Ammon's horn (tissue), 1 donor: ENCODE measurements around the gene CFAP70.
A peak's percentile ranks its signal among the peaks of the same experiment; 100 is the strongest.
"Not testable (repeated sequence)": the region's sequence is repeated elsewhere in the genome, so short reads cannot be mapped to it uniquely, and the experiment has no call there.

Experiments used
- DNase-seq: peaks from one replicate; pipeline ENCODE4 v3.0.0-alpha.2; 2016; ENCODE audit warnings: low spot score

The CFAP70 gene

GRCh38 chr10:73358331-73359279 lies at the start of gene CFAP70:
Gene CFAP70 (minus strand): TSS chr10:73358864. CDS start chr10:73354796, 4,068 bp downstream.
- peak; percentile 92 for DNase-seq

DNA sequence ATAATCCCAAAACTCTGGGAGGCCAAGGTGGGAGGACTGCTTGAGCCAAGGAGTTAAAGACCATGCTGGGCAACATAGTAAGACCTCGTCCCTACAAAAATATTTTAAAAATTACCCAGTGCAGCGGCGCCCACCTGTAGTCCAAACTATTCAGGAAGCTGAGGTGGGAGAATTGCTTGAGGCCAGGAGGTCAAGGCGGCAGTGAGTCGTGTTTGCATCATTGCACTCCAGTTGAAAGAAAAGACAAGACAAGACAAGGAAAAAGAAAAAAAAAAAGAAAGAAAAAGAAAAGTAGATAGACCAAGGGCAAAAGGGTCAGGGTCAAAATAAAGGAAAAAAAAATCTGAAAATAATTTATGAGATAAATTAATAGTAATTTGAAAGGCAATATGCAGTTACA lies 49.4 kb upstream of the CFAP70 start:
- no peak for DNase-seq

GRCh38 chr10:73407495-73407894 lies 48.8 kb upstream of the CFAP70 start:
- DNase-seq, result no peak

- DNase-seq, result no peak
Observed at GRCh38 chr10:73406846-73407245, 48.2 kb upstream of the CFAP70 start.

GRCh38 chr10:73405556-73405955 lies 46.9 kb upstream of the CFAP70 start:
- no peak for DNase-seq

DNA sequence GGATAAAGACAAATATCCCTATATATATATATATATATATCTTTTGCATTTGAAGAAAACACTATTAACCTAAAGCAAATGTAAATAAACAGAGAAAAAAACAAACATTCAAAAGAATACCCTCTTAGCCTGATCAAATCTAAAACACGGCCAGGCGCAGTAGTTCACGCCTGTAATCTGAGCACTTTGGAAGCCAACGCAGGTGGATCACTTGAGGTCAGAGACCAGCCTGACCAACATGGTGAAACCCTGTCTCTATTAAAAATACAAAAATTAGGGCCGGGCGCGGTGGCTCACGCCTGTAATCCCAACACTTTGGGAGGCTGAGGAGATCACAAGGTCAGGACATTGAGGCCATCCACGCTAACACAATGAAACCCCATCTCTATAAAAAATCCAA lies 46.0 kb upstream of the CFAP70 start:
- no peak for DNase-seq

- no peak for DNase-seq
Observed at GRCh38 chr10:73401636-73402035, 43.0 kb upstream of the CFAP70 start.

- no peak for DNase-seq
Observed at GRCh38 chr10:73399063-73399462, 40.4 kb upstream of the CFAP70 start.

GRCh38 chr10:73398024-73398423 lies 39.4 kb upstream of the CFAP70 start:
- DNase-seq, result no peak

DNA sequence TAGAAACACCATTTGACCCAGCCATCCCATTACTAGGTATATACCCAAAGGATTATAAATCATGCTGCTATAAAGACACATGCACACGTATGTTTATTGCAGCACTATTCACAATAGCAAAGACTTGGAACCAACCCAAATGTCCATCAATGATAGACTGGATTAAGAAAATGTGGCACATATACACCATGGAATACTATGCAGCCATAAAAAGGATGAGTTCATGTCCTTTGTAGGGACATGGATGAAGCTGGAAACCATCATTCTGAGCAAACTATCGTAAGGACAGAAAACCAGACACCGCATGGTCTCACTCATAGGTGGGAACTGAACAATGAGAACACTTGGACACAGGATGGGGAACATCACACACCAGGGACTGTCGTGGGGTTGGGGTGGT lies 35.7 kb upstream of the CFAP70 start:
- DNase-seq, result not testable (repeated sequence)

- no peak for DNase-seq
Observed at GRCh38 chr10:73388228-73388627, 29.6 kb upstream of the CFAP70 start.

GRCh38 chr10:73386583-73386982 lies 27.9 kb upstream of the CFAP70 start:
- no peak for DNase-seq

DNA sequence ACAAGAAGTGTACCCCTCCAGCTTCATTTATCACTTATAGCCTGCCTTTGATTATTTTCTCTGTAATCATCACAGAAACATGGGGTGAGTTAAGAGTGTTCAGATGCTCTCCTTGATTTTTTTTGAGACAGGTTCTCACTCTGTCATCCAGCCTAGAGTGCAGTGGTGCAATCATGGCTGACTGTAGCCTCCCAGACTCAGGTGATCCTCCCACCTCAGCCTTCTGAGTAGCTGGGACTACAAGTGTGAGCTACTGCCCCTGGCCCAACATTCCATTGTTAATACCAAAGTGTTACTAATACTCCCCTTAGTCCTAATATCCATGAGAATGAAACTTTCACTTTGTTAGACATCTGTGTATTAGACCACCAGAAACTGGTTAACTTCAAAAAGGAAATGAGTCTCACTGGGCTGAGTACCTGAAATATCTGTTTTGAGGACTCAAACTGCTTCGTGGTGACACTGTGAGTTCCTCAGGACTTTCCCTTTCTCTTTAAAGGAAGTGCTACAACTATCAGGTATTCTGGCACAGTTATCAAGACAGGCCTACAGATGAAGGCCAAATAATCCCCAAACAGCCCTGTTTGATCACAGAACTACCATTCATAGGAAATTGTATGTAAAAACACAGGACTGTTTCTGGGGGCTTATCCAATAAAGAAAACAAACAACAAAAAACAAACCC lies 20.5 kb upstream of the CFAP70 start:
- DNase-seq, result no peak

DNA sequence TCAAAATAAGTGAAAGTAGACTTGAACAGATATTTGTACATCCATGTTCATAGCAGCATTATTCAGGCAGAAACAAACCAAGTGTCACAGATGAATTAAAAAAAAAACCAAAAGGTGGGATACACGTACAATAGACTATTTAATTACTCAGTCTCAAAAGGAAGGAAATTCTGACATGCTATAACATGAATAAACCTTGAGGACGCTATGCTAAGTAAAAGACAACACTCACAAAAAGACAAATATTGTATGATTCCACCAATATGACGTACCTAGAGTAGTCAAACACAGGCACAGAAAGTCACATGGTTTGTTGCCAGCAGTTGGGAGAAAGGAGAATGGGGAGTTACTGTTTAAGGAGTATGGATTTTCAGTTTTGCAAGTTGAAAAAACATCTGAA lies 18.0 kb upstream of the CFAP70 start:
- DNase-seq, result no peak

DNA sequence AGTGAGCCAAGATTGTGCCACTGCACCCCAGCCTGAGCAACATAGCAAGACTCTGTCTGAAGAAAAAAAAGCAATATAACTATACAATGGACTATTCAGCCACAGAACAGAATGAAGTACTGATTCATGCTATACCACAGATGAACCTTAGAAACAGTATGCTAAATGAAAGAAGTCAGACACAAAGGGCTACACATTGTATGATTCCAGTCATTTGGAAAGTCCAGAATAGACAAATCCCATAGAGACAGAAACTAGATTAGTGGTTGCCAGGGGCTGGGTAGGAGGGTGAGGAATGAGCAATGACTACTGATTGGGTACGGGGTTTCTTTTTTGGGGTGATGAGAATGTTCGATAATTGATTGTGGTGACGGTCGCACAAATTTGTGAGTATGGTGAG lies 9.6 kb upstream of the CFAP70 start:
- DNase-seq, result peak; percentile 57

- no peak for DNase-seq
Observed at GRCh38 chr10:73366381-73367298, 8.0 kb upstream of the CFAP70 start.

DNA sequence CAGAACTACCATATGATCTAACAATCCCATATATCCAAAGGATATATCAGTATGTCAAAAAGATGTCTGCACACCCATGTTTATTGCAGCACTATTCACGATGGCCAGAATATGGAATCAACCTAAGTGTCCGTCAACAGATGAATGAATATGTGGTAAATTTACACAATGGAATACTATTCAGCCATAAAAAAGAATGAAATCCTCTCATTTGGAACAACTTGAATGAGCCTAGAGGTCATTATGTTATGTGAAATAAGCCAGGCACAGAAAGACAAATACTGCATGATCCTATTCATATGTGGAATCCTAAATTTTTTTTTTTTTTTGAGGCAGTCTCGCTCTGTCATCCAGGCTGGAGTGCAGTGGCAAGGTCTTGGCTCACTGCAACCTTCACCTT lies 6.3 kb upstream of the CFAP70 start:
- no peak for DNase-seq

DNA sequence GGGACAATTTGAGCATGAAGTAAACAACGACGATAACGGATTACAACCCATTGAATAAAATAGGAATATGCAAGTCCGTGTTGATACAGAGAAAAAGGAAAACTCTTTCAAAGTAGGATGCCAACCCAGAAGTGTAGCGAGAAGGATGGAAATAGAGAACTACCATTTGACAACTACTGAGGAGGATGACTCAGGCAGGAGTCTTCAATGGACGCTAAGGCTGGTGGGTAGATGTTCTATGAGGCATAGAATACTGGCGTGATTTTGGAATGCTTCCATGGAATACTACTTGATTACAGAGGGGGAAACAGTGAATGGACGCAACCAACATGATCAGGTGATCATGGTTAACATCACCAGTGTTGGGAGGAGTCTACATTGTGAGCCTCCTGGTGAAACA lies 828 bp upstream of the CFAP70 start:
- DNase-seq, result no peak

DNA sequence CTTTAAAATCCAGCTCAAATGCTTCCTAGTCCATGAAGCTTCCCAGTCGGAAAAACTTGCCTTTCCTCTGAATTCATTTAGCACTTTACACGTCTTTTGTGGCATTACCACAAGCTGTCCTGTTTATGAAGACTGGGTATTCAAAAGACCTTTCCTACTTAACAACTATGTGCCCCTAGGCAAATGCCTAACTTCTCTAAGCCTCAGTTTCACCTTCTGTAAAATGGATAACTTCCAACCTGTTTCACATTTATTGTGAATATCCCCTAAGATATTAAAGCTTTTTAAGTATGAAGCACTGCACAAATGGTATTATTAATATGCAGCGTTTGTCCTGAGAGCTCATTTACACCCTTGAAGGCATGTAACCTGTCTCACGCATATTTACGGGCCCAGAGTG lies 843 bp downstream of the CFAP70 start:
- no peak for DNase-seq

- DNase-seq, result no peak
Observed at GRCh38 chr10:73357166-73357565, 1.5 kb downstream of the CFAP70 start.

GRCh38 chr10:73344269-73344668 lies 14.4 kb downstream of the CFAP70 start:
- no peak for DNase-seq

- no peak for DNase-seq
Observed at GRCh38 chr10:73340121-73340520, 18.5 kb downstream of the CFAP70 start.
